SHP77 (cell line): ENCODE measurements around the gene FAM219A.
A peak's percentile ranks its signal among the peaks of the same experiment; 100 is the strongest.

Experiments
- DNase-seq, 2 experiments: peaks; one replicate each; lab custom pipeline; 2025; lab: John Stamatoyannopoulos, UW

FAM219A gene

GRCh38 chr9:34458013-34458958 lies at the start of gene FAM219A, which contains the start of gene DNAI1:
FAM219A (minus strand) TSS chr9:34458570; CDS start chr9:34458263, 307 bp downstream.
DNAI1 (plus strand) TSS chr9:34458805; CDS start chr9:34459006, 201 bp downstream.
- DNase-seq, result peak; percentile 86 to 90

GRCh38 chr9:34507966-34508365 lies 49.6 kb upstream of the FAM219A start:
- DNase-seq, result no peak

- no peak for DNase-seq
Observed at GRCh38 chr9:34507556-34507955, 49.2 kb upstream of the FAM219A start.

GRCh38 chr9:34506623-34507022 lies 48.3 kb upstream of the FAM219A start:
- DNase-seq, result no peak

- DNase-seq, result no peak
Observed at GRCh38 chr9:34505370-34506120, 47.2 kb upstream of the FAM219A start.

- no peak for DNase-seq
Observed at GRCh38 chr9:34503406-34503805, 45.0 kb upstream of the FAM219A start.

- no peak for DNase-seq
Observed at GRCh38 chr9:34502891-34503290, 44.5 kb upstream of the FAM219A start.

GRCh38 chr9:34502471-34502870 lies 44.1 kb upstream of the FAM219A start:
- DNase-seq, result no peak

- no peak for DNase-seq
Observed at GRCh38 chr9:34501889-34502425, 43.6 kb upstream of the FAM219A start.

GRCh38 chr9:34501372-34501771 lies 43.0 kb upstream of the FAM219A start:
- DNase-seq, result no peak

- peak; percentile 4 to 5 for DNase-seq
Observed at GRCh38 chr9:34500623-34501267, 42.4 kb upstream of the FAM219A start.

GRCh38 chr9:34499076-34499475 lies 40.7 kb upstream of the FAM219A start:
- DNase-seq, result no peak

GRCh38 chr9:34498553-34498952 lies 40.2 kb upstream of the FAM219A start:
- DNase-seq, result no peak

GRCh38 chr9:34496149-34496712 lies 37.9 kb upstream of the FAM219A start:
- no peak for DNase-seq

- no peak for DNase-seq
Observed at GRCh38 chr9:34493972-34494535, 35.7 kb upstream of the FAM219A start.

GRCh38 chr9:34492051-34492450 lies 33.7 kb upstream of the FAM219A start:
- DNase-seq, result no peak

GRCh38 chr9:34491596-34491995 lies 33.2 kb upstream of the FAM219A start:
- DNase-seq, result no peak

GRCh38 chr9:34490760-34491159 lies 32.4 kb upstream of the FAM219A start:
- no peak for DNase-seq

- DNase-seq, result no peak
Observed at GRCh38 chr9:34490360-34490759, 32.0 kb upstream of the FAM219A start.

GRCh38 chr9:34486572-34486971 lies 28.2 kb upstream of the FAM219A start:
- no peak for DNase-seq

GRCh38 chr9:34485822-34486221 lies 27.5 kb upstream of the FAM219A start:
- DNase-seq, result no peak
